Kidney epithelial cell (primary cell): ENCODE data around the gene GPN1. TPM values are rescaled to one million over a fixed set of nuclear protein-coding genes. Genes with fewer than 3 reads are reported as not detected.
A peak's percentile ranks its signal among the peaks of the same experiment; 100 is the strongest.
"Not testable (repeated sequence)": the region's sequence is repeated elsewhere in the genome, so short reads cannot be mapped to it uniquely, and the experiment has no call there.

ENCODE experiments used
- DNase-seq: peaks from one replicate; pipeline ENCODE4 v3.0.0-alpha.2; 2010; ENCODE audit warnings: low read depth
- H3K27me3 ChIP-seq: 2 replicates; pipeline ENCODE4 v1.6.0; 2011; ENCODE audit warnings: low read length; ENCODE audit not compliant: control insufficient read depth, insufficient read depth
- H3K36me3 ChIP-seq: 2 replicates; pipeline ENCODE4 v1.5.1; 2011; ENCODE audit warnings: low read length; ENCODE audit not compliant: control insufficient read depth, insufficient read depth
- H3K4me3 ChIP-seq: 2 replicates; pipeline ENCODE4 v1.5.1; 2011; ENCODE audit warnings: low read depth, mild to moderate bottlenecking, control low read depth, low read length
- CTCF ChIP-seq: IDR thresholded peaks from 2 replicates; pipeline ENCODE4 v1.5.1; 2011; ENCODE audit warnings: mild to moderate bottlenecking, moderate library complexity, low read length, control low read depth, inconsistent platforms; ENCODE audit not compliant: insufficient read depth, poor library complexity, severe bottlenecking
- total RNA-seq: library from RNA; depleted of rRNA; stranded (reverse); fragments of >200 nt; gene quantifications from 2 replicates; pipeline ENCODE4 v1.2.3, GENCODE V29; 2015

GPN1 gene
- total RNA-seq, 1 donor from 2014 or later = 58.3 TPM

- Histone ChIP-seq H3K27me3 (no peaks in the 10 kb centered on the region), H3K36me3 (peaks cover 2% of the 10 kb centered on the region), H3K4me3 (no peak overlapping the region)
- no peak for DNase-seq
- TF ChIP-seq CTCF = no peak
These were observed 3.9 kb upstream of the GPN1 start for GRCh38 chr2:27624943-27625342.

- not testable (repeated sequence) for DNase-seq, H3K27me3 ChIP-seq
These were observed 2.5 kb upstream of the GPN1 start for GRCh38 chr2:27626323-27626722.

GRCh38 chr2:27626921-27627320, 1.9 kb upstream of the GPN1 start:
- not testable (repeated sequence) for DNase-seq, H3K36me3 ChIP-seq, H3K4me3 ChIP-seq, H3K27me3 ChIP-seq

More at GRCh38 chr2:27626323-27626722, 2.5 kb upstream of the GPN1 start:
- H3K4me3 ChIP-seq, H3K36me3 ChIP-seq: not testable (repeated sequence)

DNA sequence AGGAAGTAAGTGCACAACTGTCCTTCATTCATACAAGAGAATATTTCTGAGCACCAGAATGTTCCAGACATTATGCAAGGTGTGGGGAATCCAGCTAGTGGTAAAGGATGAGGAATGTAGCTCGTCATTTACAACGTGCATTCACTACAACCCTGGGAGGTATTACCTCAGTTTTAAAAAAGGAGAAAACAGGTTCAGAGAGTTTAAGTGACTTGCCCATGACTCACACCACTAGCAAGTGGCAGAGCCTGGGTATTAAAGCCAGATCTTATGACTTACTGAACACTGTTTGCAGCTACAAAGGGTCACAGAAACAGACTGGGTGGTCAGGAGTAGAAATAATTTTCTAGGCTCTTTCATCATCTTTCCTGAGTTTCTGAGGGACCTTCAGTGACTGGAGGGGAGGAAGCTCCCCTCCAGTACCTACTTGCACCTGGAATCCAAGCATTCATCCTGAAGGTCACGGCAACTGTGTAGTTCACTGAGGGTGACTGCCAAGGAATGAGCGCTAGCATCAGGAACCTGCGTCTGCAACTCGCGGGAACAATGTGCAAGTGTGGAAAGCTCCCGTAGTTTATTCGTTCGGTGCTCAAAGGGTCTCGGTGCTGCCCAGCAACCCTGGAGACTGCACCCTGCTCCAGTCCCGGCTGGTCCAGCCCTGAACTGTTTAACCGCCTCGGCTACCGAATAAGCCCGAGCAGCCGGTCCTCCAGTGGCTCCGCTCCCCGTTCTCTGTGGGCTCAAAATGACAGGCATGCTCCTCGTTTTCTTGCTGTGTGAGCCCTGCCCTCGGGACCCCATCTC, 685 bp upstream of the GPN1 start:
- no peak for TF ChIP-seq CTCF
- DNase-seq = peak; percentile 98
- Histone ChIP-seq H3K4me3 (peak overlapping the region; percentile 88), H3K36me3 (no peaks in the 10 kb centered on the region), H3K27me3 (no peaks in the 10 kb centered on the region)

DNA sequence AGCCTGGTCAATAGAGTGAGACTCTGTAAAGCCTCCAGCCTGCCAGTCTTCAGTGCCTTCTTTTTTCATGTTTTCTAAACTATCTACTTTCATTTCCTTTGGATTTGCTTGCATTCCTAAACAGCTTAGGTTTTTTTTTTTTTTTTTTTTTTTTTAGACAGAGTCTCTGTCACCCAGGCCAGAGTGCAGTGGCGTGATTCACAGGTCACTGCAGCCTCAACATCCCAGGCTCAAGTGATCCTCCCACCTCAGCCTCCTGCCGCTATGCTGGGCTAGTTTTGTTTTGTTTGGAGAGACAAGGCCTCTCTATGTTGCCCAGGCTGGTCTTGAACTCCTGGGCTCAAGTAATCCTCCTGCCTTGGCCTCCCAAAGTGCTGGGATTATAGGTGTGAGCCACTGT, 1.4 kb downstream of the GPN1 start:
- not testable (repeated sequence) for H3K36me3 ChIP-seq, H3K4me3 ChIP-seq, DNase-seq, H3K27me3 ChIP-seq

GRCh38 chr2:27634291-27634690, 5.4 kb downstream of the GPN1 start:
- no peaks in the 10 kb centered on the region for H3K27me3 ChIP-seq
- TF ChIP-seq CTCF = no peak
- no peak overlapping the region for H3K4me3 ChIP-seq
- no peaks in the 10 kb centered on the region for H3K36me3 ChIP-seq
- DNase-seq = no peak

- no peak for DNase-seq
- Histone ChIP-seq H3K4me3 (no peak overlapping the region), H3K36me3 (no peaks in the 10 kb centered on the region), H3K27me3 (no peaks in the 10 kb centered on the region)
- no peak for TF ChIP-seq CTCF
These were observed 7.9 kb downstream of the GPN1 start for GRCh38 chr2:27636766-27637165.
